ENCODE measurements around the gene FHIT.

FHIT gene

DNA sequence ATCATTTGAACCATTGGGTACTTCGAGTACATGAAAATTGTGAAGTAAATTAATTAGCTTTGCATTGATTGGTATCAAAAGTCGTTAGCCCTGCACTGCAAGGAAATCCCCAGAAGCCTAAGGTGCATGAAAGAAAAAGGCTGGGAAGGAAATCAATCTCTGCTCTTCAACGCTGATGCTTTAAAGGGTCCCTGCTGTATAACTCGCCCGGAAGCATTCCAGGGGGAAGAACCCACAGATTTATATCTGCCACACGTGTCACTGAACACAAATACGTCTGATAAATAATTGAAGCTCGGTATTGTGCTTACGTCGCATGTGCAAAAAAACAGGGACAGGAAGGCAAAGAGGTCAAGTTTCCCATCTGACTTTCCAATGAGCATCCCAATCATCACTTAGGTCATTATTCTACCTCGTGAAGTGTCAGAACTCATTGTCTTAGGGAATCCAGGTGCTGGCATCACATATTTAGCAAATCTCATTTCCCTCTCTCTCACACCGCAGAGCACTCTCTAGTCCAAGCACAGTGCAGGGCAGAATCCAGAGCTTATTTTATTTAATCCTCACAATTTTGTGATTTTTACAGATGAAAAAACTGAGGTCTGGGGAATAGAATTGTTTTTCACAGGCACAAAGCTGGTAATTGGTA, 1397.1 kb downstream of the FHIT start:
- H3K27me3 ChIP-seq (ENCODE audit: control insufficient read depth, insufficient read depth, low read length) = no peaks in the 10 kb centered on the region
- no peaks in the 10 kb centered on the region for H3K79me2 ChIP-seq
- H2AFZ ChIP-seq = no peak overlapping the region
- H3K9me3 ChIP-seq (ENCODE audit: control insufficient read depth, low read length) = no peaks in the 10 kb centered on the region
- no peaks in the 10 kb centered on the region for H3K4me1 ChIP-seq
- H3K4me2 ChIP-seq (ENCODE audit: low read length) = no peak overlapping the region
- no peak overlapping the region for H3K4me3 ChIP-seq (ENCODE audit: low read depth, low read length)
- H3K9ac ChIP-seq = no peak overlapping the region
- H3K27ac ChIP-seq = no peak overlapping the region
- H3K36me3 ChIP-seq (ENCODE audit: control insufficient read depth, insufficient read depth, low read length) = no peaks in the 10 kb centered on the region
- TF ChIP-seq, protein P1, sequence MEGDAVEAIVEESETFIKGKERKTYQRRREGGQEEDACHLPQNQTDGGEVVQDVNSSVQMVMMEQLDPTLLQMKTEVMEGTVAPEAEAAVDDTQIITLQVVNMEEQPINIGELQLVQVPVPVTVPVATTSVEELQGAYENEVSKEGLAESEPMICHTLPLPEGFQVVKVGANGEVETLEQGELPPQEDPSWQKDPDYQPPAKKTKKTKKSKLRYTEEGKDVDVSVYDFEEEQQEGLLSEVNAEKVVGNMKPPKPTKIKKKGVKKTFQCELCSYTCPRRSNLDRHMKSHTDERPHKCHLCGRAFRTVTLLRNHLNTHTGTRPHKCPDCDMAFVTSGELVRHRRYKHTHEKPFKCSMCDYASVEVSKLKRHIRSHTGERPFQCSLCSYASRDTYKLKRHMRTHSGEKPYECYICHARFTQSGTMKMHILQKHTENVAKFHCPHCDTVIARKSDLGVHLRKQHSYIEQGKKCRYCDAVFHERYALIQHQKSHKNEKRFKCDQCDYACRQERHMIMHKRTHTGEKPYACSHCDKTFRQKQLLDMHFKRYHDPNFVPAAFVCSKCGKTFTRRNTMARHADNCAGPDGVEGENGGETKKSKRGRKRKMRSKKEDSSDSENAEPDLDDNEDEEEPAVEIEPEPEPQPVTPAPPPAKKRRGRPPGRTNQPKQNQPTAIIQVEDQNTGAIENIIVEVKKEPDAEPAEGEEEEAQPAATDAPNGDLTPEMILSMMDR (IDR thresholded peaks at IDR 0.05) = no peak

DNA sequence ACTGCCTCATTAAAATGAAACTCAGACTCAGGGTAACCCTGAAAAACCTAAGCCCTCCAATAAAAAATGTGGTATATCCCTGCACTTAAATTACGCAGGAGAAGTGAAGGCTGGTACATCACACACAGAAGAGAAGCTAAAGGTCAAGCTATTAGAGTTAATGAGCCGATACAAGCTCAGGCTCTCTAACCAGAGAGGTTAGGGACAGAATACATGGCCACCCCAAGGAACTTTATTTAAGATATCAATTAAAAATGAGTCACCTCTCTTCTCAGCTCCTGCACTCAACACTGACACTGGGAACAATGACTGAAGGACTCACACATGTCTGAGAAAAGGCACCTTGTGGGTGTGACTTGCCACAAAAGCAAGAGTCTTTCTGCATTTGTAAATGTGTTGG, 1400.8 kb downstream of the FHIT start:
- no peaks in the 10 kb centered on the region for H3K27me3 ChIP-seq (ENCODE audit: control insufficient read depth, insufficient read depth, low read length)
- no peak overlapping the region for H2AFZ ChIP-seq
- no peaks in the 10 kb centered on the region for H3K4me1 ChIP-seq
- H3K9ac ChIP-seq = no peak overlapping the region
- TF ChIP-seq, protein P1 (IDR thresholded peaks at IDR 0.05) = no peak
- no peaks in the 10 kb centered on the region for H3K79me2 ChIP-seq
- no peaks in the 10 kb centered on the region for H3K36me3 ChIP-seq (ENCODE audit: control insufficient read depth, insufficient read depth, low read length)
- no peaks in the 10 kb centered on the region for H3K9me3 ChIP-seq (ENCODE audit: control insufficient read depth, low read length)
- H3K27ac ChIP-seq = no peak overlapping the region
- no peak overlapping the region for H3K4me2 ChIP-seq (ENCODE audit: low read length)
- no peak overlapping the region for H3K4me3 ChIP-seq (ENCODE audit: low read depth, low read length)

DNA sequence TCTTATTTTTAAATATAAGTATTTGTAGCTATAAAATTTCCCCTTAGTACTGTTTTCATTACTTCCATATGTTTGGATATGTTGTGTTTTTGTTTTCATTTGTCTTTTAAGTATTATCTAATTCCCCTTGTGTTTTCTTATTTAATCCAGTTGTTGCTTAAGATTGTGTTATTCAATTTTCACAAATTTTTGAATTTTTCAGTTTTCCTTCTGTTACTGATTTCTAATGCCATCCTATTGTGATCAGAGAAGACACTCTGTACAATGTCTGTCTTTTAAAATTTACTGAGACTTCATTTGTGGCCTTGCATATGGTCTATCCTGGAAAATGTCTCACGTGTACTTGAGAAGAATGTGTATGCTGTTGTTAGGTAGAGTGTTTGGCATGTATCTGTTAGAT, 1405.9 kb downstream of the FHIT start:
- no peak overlapping the region for H2AFZ ChIP-seq
- TF ChIP-seq, protein P1 (IDR thresholded peaks at IDR 0.05) = no peak
- no peaks in the 10 kb centered on the region for H3K27me3 ChIP-seq (ENCODE audit: control insufficient read depth, insufficient read depth, low read length)
- no peak overlapping the region for H3K4me2 ChIP-seq (ENCODE audit: low read length)
- H3K36me3 ChIP-seq (ENCODE audit: control insufficient read depth, insufficient read depth, low read length) = no peaks in the 10 kb centered on the region
- no peaks in the 10 kb centered on the region for H3K79me2 ChIP-seq
- no peak overlapping the region for H3K4me3 ChIP-seq (ENCODE audit: low read depth, low read length)
- no peak overlapping the region for H3K9ac ChIP-seq
- no peak overlapping the region for H3K27ac ChIP-seq
- H3K4me1 ChIP-seq = no peaks in the 10 kb centered on the region
- H3K9me3 ChIP-seq (ENCODE audit: control insufficient read depth, low read length) = no peaks in the 10 kb centered on the region

DNA sequence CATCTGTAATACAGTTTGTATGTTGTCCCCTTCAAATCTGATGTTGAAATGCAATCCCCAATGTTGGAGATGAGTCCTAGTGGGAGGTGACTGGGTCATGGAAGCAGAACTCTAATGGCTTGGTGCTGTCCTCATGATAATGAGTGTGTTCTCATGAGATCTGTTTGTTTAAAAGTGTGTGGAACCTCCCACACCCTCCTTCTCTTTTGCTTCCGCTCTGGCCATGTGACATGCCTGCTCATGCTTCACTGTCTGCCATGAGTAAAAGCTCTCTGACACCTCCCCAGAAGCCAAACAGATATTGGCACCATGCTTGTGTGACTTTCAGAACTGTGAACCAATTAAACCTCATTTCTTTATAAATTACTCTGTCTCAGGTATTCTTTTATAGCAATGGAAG, 1407.4 kb downstream of the FHIT start:
- Histone ChIP-seq H3K9ac (no peak overlapping the region), H3K4me1 (no peaks in the 10 kb centered on the region), H3K79me2 (no peaks in the 10 kb centered on the region), H3K27me3 (ENCODE audit: control insufficient read depth, insufficient read depth, low read length) (no peaks in the 10 kb centered on the region), H3K4me2 (ENCODE audit: low read length) (no peak overlapping the region), H3K36me3 (ENCODE audit: control insufficient read depth, insufficient read depth, low read length) (no peaks in the 10 kb centered on the region), H2AFZ (no peak overlapping the region), H3K4me3 (ENCODE audit: low read depth, low read length) (no peak overlapping the region), H3K27ac (no peak overlapping the region), H3K9me3 (ENCODE audit: control insufficient read depth, low read length) (no peaks in the 10 kb centered on the region)
- TF ChIP-seq, protein P1 (IDR thresholded peaks at IDR 0.05) = no peak

DNA sequence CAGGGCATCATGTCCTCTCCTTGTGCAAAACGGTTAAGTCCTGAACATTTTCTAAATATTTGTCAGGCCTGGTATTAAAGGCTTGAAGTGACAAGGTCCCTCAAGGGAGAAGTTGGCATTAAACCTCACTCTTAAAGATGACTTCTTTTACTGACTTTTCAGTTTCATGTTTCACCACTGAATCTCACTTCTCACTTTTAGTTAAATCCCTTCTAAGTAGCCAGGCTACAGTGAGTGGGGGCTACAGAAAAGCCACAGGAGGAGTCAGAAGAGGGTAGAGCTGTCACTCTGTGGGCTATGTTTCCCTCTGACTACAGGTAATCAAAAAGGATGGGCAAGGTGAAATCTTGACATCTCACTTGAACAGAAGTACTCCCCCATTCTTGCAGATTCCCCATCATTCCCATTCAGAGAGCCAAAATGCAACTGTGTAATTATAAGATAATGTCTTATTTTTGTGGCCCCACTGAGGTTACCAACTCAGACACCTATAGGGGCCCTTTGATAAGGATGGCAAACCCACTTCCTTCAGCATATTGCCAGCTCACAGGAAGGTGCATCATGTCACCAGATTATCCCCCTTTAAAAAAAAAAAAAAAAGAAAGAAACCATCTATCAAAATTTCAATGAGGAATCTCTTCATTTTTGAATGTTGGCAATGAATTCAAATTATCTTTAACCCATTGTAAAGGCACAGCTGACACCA, 1411.3 kb downstream of the FHIT start:
- H2AFZ ChIP-seq = no peak overlapping the region
- no peak overlapping the region for H3K4me2 ChIP-seq (ENCODE audit: low read length)
- H3K27me3 ChIP-seq (ENCODE audit: control insufficient read depth, insufficient read depth, low read length) = no peaks in the 10 kb centered on the region
- H3K36me3 ChIP-seq (ENCODE audit: control insufficient read depth, insufficient read depth, low read length) = no peaks in the 10 kb centered on the region
- H3K4me1 ChIP-seq = no peaks in the 10 kb centered on the region
- H3K9ac ChIP-seq = no peak overlapping the region
- no peak overlapping the region for H3K27ac ChIP-seq
- H3K9me3 ChIP-seq (ENCODE audit: control insufficient read depth, low read length) = no peaks in the 10 kb centered on the region
- no peak overlapping the region for H3K4me3 ChIP-seq (ENCODE audit: low read depth, low read length)
- TF ChIP-seq, protein P1 (IDR thresholded peaks at IDR 0.05) = no peak
- no peaks in the 10 kb centered on the region for H3K79me2 ChIP-seq
